Stomach (tissue), 4 donors: Measurements from ENCODE around the gene IGFALS.

ENCODE experiments used
- CTCF ChIP-seq, 7 experiments: fragments of 450-650 bp in 4 of 7; fragments of 200-600 bp in 3 of 7; sonication (generic) in 3 of 7; IDR thresholded peaks; one replicate each; pipeline ENCODE4 v1.5.1; 2016 to 2019; ENCODE audit warnings: antibody characterized with exemption in 7 of 7, control low read depth in 2 of 7, mild to moderate bottlenecking in 1 of 7
- EP300 ChIP-seq: sonication (generic); formaldehyde crosslinking; IDR thresholded peaks from one replicate; pipeline ENCODE4 v1.6.1; 2017; ENCODE audit warnings: antibody characterized with exemption
- POLR2A ChIP-seq, 4 donors: fragments of 450-650 bp; IDR thresholded peaks; one replicate each; pipeline ENCODE4 v1.6.1; 2016; ENCODE audit warnings: antibody characterized with exemption in 4 of 4, control low read depth in 2 of 4, mild to moderate bottlenecking in 1 of 4, moderate library complexity in 1 of 4
- POLR2AphosphoS5 ChIP-seq, 3 donors: sonication (generic); formaldehyde crosslinking; IDR thresholded peaks; one replicate each; pipeline ENCODE4 v1.6.1; 2016; ENCODE audit warnings: antibody characterized with exemption in 3 of 3

GRCh38 chr16:1809281-1809801 is 15.8 kb upstream of the IGFALS start:
- TF ChIP-seq POLR2A (IDR thresholded peaks at IDR 0.05) (no peak), POLR2AphosphoS5 (IDR thresholded peaks at IDR 0.05) (no peak), CTCF (IDR thresholded peaks at IDR 0.05) (no peak), EP300 (no peak)
